Heart right ventricle (tissue), 16 donors: ENCODE results near the gene MRC1. TPM values are rescaled to one million over a fixed set of nuclear protein-coding genes. Genes with fewer than 3 reads are reported as not detected.

ENCODE experiments used
- ATAC-seq, 8 donors: fragments of 200-7000 bp; cut with Tn5 transposase; one replicate each; pipeline ENCODE4 v1.9.1; 2020; ENCODE audit warnings: mild to moderate bottlenecking in 8 of 8, moderate library complexity in 8 of 8, moderate number of reproducible peaks in 1 of 8
- DNase-seq, 2 donors: peaks; one replicate each; pipeline ENCODE4 v3.0.0-alpha.2; 2020
- H3K27ac ChIP-seq, 10 donors: fragments of 200-600 bp; sonication (generic) in 2 of 10; one replicate each; pipeline versions ENCODE4 v1.5.0 to v1.8.0; 2020 to 2022; ENCODE audit warnings: mild to moderate bottlenecking in 3 of 10
- H3K27me3 ChIP-seq, 7 donors: fragments of 200-600 bp; one replicate each; pipeline ENCODE4 v1.8.0; 2021 to 2022; ENCODE audit warnings: mild to moderate bottlenecking in 2 of 7
- H3K36me3 ChIP-seq, 9 donors: fragments of 200-600 bp; sonication (generic) in 1 of 9; one replicate each; pipeline versions ENCODE4 v1.5.0 to v1.8.0; 2020 to 2022; ENCODE audit warnings: mild to moderate bottlenecking in 2 of 9
- H3K4me1 ChIP-seq, 9 donors: fragments of 200-600 bp; sonication (generic) in 1 of 9; one replicate each; pipeline versions ENCODE4 v1.5.0 to v1.8.0; 2020 to 2022; ENCODE audit warnings: mild to moderate bottlenecking in 4 of 9
- H3K4me3 ChIP-seq, 10 donors: fragments of 200-600 bp; sonication (generic) in 2 of 10; one replicate each; pipeline versions ENCODE4 v1.5.0 to v1.8.0; 2020 to 2022; ENCODE audit warnings: mild to moderate bottlenecking in 7 of 10, moderate library complexity in 2 of 10
- H3K9me3 ChIP-seq, 11 donors: fragments of 200-600 bp in 10 of 11; sonication (generic) in 2 of 11; one replicate each; pipeline versions ENCODE4 v1.5.0 to v1.8.0; 2013 to 2022; ENCODE audit warnings: mild to moderate bottlenecking in 2 of 11, control low read depth in 1 of 11, moderate library complexity in 1 of 11
- CTCF ChIP-seq, 9 donors: fragments of 200-600 bp; sonication (generic) in 2 of 9; IDR thresholded peaks; one replicate each; pipeline versions ENCODE4 v1.5.0 to v1.8.0; 2021 to 2022; ENCODE audit warnings: antibody characterized with exemption in 9 of 9, mild to moderate bottlenecking in 5 of 9, moderate library complexity in 1 of 9
- WGBS, 2 donors: extraction: QIAGEN DNeasy Blood & Tissue Kit; methylation state at CpG; one replicate each; pipeline ENCODE4 v1.1.7; 2013; ENCODE audit warnings: inconsistent platforms in 1 of 2; 5-methylcytosine and 5-hydroxymethylcytosine counted together
- intact Hi-C, 10 donors: fragments of 100-400 bp; cut with DNase I; formaldehyde crosslinking; loops; one replicate each; pipeline versions ENCODE4 v1.11.1 to v1.14.2; 2022
- polyA plus RNA-seq, 2 donors: library from polyadenylated mRNA; stranded (reverse); fragments of 200-250 nt; gene quantifications; one replicate each; pipeline ENCODE4 v1.2.3, GENCODE V29; 2013
- total RNA-seq, 10 donors: library from RNA; stranded (reverse); fragmentation: NEBNext Ultra II Directional in 3 of 10; extraction: Animal tissue kit (Norgen Biotek cat#: 25700) in 3 of 10; gene quantifications; one replicate each; pipeline versions ENCODE4 v1.2.1 to v1.2.4, GENCODE V29; 2021 to 2023
- donor health status: Arrhythmogenic right ventricular cardiomyopathy.
- donor health status: ischemic (EF 13 %, LVEDD 7.1; RV severe dilation, severe dysfunction).
- donor health status: healthy with polysubstance abuse.
- donor health status: DM: no; HTN: yes; CAD: no.
- donor health status: DM: no; HTN: no; CAD: no.
- donor health status: ischemic (EF 25% LVEDD 6.9; RV normal size, moderate dysfunction).
- donor health status: ischemic (EF 25% LVEDD 5.7; RV mildly dilated, moderate dysfunction).
- donor health status: healthy.
- donor health status: DM: yes; HTN: yes; CAD: no.
- donor health status: Ischemic cardiomyopathy.
- donor health status: ischemic (EF 35%, LVEDD 5.7; RV mildly dilated, moderate dysfunction).
- donor health status: nonischemic (EF 11% LVEDD 7.7; RV severe dilation, severe dysfunction).
- donor health status: DM: yes; HTN: yes; CAD: no.
- donor health status: PGD.
- donor health status: ischemic (EF 29% LVEDD 5.4; RV normal size, mild dysfunction).
- donor health status: nonischemic (EF 23%, LVEDD 6.1; RV moderate dilation, normal function).

Gene MRC1
- total and polyA plus RNA-seq, 12 donors = 4.1 to 84.0 (median 7.0) TPM

- Histone ChIP-seq H3K4me3 (no peak overlapping the region), H3K27me3 (peaks cover 0 to 16% (median 0%) of the 10 kb centered on the region in 7 donors), H3K9me3 (no peaks in the 10 kb centered on the region), H3K27ac (peak overlapping the region in 1 of 10 donors; percentile 59), H3K4me1 (peaks cover 0 to 44% (median 7%) of the 10 kb centered on the region in 9 donors), H3K36me3 (peaks cover 0 to 22% (median 0%) of the 10 kb centered on the region in 9 donors)
- ATAC-seq (peak in 4 of 8 donors; percentile 27 to 63 (median 33)), DNase-seq (no peak)
- no peak for TF ChIP-seq CTCF (IDR thresholded peaks at IDR 0.05)
- 40 to 57% methylated on average over 9 of the region's 9 CpGs for WGBS, 2 donors
- intact Hi-C loops = no loop called here
Observed at GRCh38 chr10:17838080-17838648, 29.0 kb downstream of the MRC1 start.

DNA sequence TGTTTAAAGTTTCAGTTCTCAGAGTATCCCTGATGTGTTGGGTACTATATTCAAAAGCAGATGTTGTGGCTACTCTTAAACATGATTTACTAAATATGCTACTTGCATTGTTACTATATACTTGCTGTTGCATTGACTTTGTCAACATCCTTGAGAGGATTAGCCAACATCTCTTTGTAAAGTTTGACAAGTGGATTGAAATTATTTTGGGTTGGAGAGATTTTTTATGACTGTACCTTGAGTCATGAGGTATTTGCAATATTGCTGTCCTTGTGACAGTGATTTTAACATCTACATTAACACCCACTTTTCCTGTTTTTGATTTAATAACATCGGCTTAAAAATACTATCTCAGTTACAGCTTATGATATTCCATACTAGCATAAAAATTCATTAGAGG, 31.9 kb downstream of the MRC1 start:
- Histone ChIP-seq H3K27ac (no peak overlapping the region), H3K9me3 (no peaks in the 10 kb centered on the region), H3K36me3 (peaks cover 0 to 16% (median 0%) of the 10 kb centered on the region in 9 donors), H3K4me3 (no peak overlapping the region), H3K4me1 (peaks cover 0 to 35% (median 7%) of the 10 kb centered on the region in 9 donors), H3K27me3 (no peaks in the 10 kb centered on the region)
- DNase-seq (no peak), ATAC-seq (no peak)
- WGBS, 2 donors = 86 to 93% methylated on average over 1 of the region's 1 CpG
- intact Hi-C loops = loop anchor here in 2 of 10 donors (10.0 kb wide), 1 partner anchor 264 kb away; no protein-coding TSS in a partner anchor
- TF ChIP-seq CTCF (IDR thresholded peaks at IDR 0.05) = no peak

DNA sequence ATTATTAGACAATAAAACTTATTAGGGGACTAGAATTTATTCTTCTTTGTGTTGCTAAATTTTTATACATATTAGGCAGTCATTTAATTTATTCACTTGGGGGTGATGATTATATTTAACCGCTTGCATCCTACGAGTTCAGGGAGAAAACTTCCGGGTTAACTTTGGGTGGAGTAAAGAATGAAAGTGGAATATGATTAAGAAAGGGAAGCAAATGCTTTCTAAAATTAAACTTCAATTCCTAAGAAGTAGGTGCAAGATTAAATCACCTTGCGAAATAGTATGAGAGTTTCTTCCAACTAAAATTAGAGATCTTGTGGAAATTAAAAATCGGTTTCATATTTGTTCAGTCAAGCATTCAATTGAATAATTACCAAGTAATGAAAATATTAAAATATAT, 33.5 kb downstream of the MRC1 start:
- no peak for TF ChIP-seq CTCF (IDR thresholded peaks at IDR 0.05)
- intact Hi-C loops = loop anchor here in 2 of 10 donors (10.0 kb wide), 1 partner anchor 262 kb away; no protein-coding TSS in a partner anchor
- 83 to 89% methylated on average over 5 of the region's 5 CpGs for WGBS, 2 donors
- Histone ChIP-seq H3K4me3 (no peak overlapping the region), H3K27ac (no peak overlapping the region), H3K36me3 (peaks cover 0 to 24% (median 0%) of the 10 kb centered on the region in 9 donors), H3K9me3 (no peaks in the 10 kb centered on the region), H3K4me1 (peaks cover 0 to 21% (median 0%) of the 10 kb centered on the region in 9 donors), H3K27me3 (no peaks in the 10 kb centered on the region)
- DNase-seq (no peak), ATAC-seq (no peak)

- peaks cover 0 to 30% (median 0%) of the 10 kb centered on the region in 9 donors for H3K36me3 ChIP-seq
- intact Hi-C loops = loop anchor here in 9 of 10 donors (2.0 to 10.0 kb wide), 4 partner anchors 257 to 390 kb away; no protein-coding TSS in a partner anchor
- H3K4me1 ChIP-seq = peaks cover 0 to 30% (median 0%) of the 10 kb centered on the region in 9 donors
- 58 to 75% methylated on average over 5 of the region's 5 CpGs for WGBS, 2 donors
- TF ChIP-seq CTCF (IDR thresholded peaks at IDR 0.05) = peak in 8 of 9 donors; percentile 14 to 63 (median 50)
- H3K4me3 ChIP-seq = no peak overlapping the region
- no peaks in the 10 kb centered on the region for H3K27me3 ChIP-seq
- H3K27ac ChIP-seq = no peak overlapping the region
- DNase-seq (no peak), ATAC-seq (peak in 5 of 8 donors; percentile 35 to 51 (median 42))
- no peaks in the 10 kb centered on the region for H3K9me3 ChIP-seq
Observed at GRCh38 chr10:17847585-17848296, 38.6 kb downstream of the MRC1 start.
